Fibroblast of lung (primary cell): ENCODE results near the gene USP6. TPM values are rescaled to one million over a fixed set of nuclear protein-coding genes. Genes with fewer than 3 reads are reported as not detected.

Source experiments
- DNase-seq, 2 donors: peaks; one replicate each; pipeline versions ENCODE4 v3.0.0 to v3.0.0-alpha.2; 2010; ENCODE audit warnings: low read depth in 2 of 2
- H2AFZ ChIP-seq: 2 replicates; pipeline ENCODE4 v1.5.1; 2012; ENCODE audit warnings: low read length, control low read depth, inconsistent platforms
- H3K27ac ChIP-seq: 2 replicates; pipeline ENCODE4 v1.5.1; 2011; ENCODE audit warnings: low read length, control low read depth; ENCODE audit not compliant: insufficient read depth
- H3K27me3 ChIP-seq: 2 replicates; pipeline ENCODE4 v1.5.1; 2011; ENCODE audit warnings: mild to moderate bottlenecking, low read length; ENCODE audit not compliant: control insufficient read depth, insufficient read depth
- H3K36me3 ChIP-seq: 2 replicates; pipeline ENCODE4 v1.5.1; 2011; ENCODE audit warnings: low read length; ENCODE audit not compliant: control insufficient read depth, insufficient read depth
- H3K4me1 ChIP-seq: 2 replicates; pipeline ENCODE4 v1.5.1; 2011; ENCODE audit warnings: low read length; ENCODE audit not compliant: control insufficient read depth, insufficient read depth; ENCODE audit errors: extremely low read depth
- H3K4me2 ChIP-seq: 2 replicates; pipeline ENCODE4 v1.5.1; 2011; ENCODE audit warnings: low read length, control low read depth; ENCODE audit not compliant: insufficient read depth; ENCODE audit errors: extremely low read depth
- H3K4me3 ChIP-seq, 4 experiments: fragments of 200-600 bp in 1 of 4; sonication (generic) in 1 of 4; replicated peaks in 1 of 4; 2 replicates each; pipeline ENCODE4 v1.5.1; 2011 to 2016; ENCODE audit warnings: low read length in 4 of 4, low read depth in 3 of 4, mild to moderate bottlenecking in 3 of 4, control low read depth in 2 of 4, inconsistent platforms in 1 of 4, mixed read lengths in 1 of 4; ENCODE audit not compliant: insufficient read depth in 1 of 4; ENCODE audit errors: control extremely low read depth in 1 of 4
- H3K79me2 ChIP-seq: 2 replicates; pipeline ENCODE4 v1.5.1; 2012; ENCODE audit warnings: mild to moderate bottlenecking, low read length, inconsistent platforms; ENCODE audit not compliant: control insufficient read depth, insufficient read depth
- H3K9ac ChIP-seq: 2 replicates; pipeline ENCODE4 v1.5.1; 2011; ENCODE audit warnings: mild to moderate bottlenecking, low read length, control low read depth; ENCODE audit not compliant: insufficient read depth
- H3K9me3 ChIP-seq: 2 replicates; pipeline ENCODE4 v1.5.1; 2012; ENCODE audit warnings: low read depth, low read length; ENCODE audit not compliant: control insufficient read depth, insufficient read depth
- H4K20me1 ChIP-seq: 2 replicates; pipeline ENCODE4 v1.5.1; 2011; ENCODE audit warnings: low read length; ENCODE audit not compliant: control insufficient read depth, insufficient read depth; ENCODE audit errors: extremely low read depth
- CTCF ChIP-seq, 2 donors: IDR thresholded peaks in 1 of 2; conservative IDR thresholded peaks in 1 of 2; 1 replicate in 1 of 2; 2 replicates in 1 of 2; pipeline ENCODE4 v1.5.1; 2011 to 2012; ENCODE audit warnings: low read length in 2 of 2, control low read depth in 1 of 2, inconsistent platforms in 1 of 2, low read depth in 1 of 2, mild to moderate bottlenecking in 1 of 2
- EZH2 ChIP-seq: IDR thresholded peaks from 2 replicates; pipeline ENCODE4 v1.5.1; 2012; ENCODE audit warnings: low read length, control low read depth, mild to moderate bottlenecking; ENCODE audit errors: missing control alignments
- polyA plus RNA-seq, 2 donors: library from polyadenylated mRNA; depleted of rRNA in 1 of 2; stranded (reverse) in 1 of 2; unstranded in 1 of 2; fragments of >200 nt; gene quantifications; 2 replicates each; pipeline ENCODE4 v1.2.1, GENCODE V29; 2011 to 2012; ENCODE audit warnings: missing spikeins in 1 of 2
- total RNA-seq: library from RNA; depleted of rRNA; stranded (reverse); fragments of >200 nt; gene quantifications from 2 replicates; pipeline ENCODE4 v1.2.1, GENCODE V29; 2014

Gene USP6
- total and polyA plus RNA-seq, 2 donors (not counting 1 experiment from before 2014, with no cell fraction given) = 0.01 TPM; not detected in 1

- no peaks in the 10 kb centered on the region for H3K79me2 ChIP-seq
- H2AFZ ChIP-seq = no peak overlapping the region
- TF ChIP-seq EZH2 (peak; percentile 47), CTCF (conservative IDR thresholded peaks at IDR 0.05 in 1 of 2, IDR thresholded peaks at IDR 0.05 in 1 of 2; ENCODE audit: low read depth in 1 of 2, low read length in 2 of 2) (no peak)
- peaks cover 4% of the 10 kb centered on the region for H3K9me3 ChIP-seq
- H3K4me2 ChIP-seq = no peak overlapping the region
- no peak overlapping the region for H3K9ac ChIP-seq
- H4K20me1 ChIP-seq = no peaks in the 10 kb centered on the region
- H3K27me3 ChIP-seq = no peaks in the 10 kb centered on the region
- H3K27ac ChIP-seq = no peak overlapping the region
- H3K36me3 ChIP-seq = no peaks in the 10 kb centered on the region
- H3K4me3 ChIP-seq = no peak overlapping the region
- no peaks in the 10 kb centered on the region for H3K4me1 ChIP-seq
- DNase-seq = no peak
Measured at GRCh38 chr17:5097101-5097834, 18.6 kb upstream of the USP6 start.

DNA sequence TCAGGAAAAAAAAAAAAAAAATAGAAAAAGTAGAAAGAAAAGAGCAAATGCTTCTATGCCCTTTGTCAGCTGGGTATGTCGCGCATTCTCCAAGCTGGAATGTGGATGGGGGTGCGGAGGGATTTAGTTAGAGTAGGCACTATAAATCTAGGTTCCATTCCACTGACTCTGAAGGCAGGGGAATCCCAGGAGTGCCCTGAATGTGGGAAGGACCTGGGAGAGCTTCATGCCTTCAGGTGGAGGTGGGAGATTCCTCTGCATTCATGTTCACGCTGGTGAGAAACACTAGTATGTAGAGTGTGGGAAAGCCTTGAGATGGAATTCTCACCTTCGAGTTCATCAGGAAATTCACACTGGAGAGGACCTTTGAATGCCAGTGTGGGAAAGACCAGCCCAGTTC is 16.6 kb upstream of the USP6 start:
- Histone ChIP-seq H3K27ac (no peak overlapping the region), H2AFZ (no peak overlapping the region), H3K4me3 (no peak overlapping the region), H3K36me3 (no peaks in the 10 kb centered on the region), H3K27me3 (no peaks in the 10 kb centered on the region), H3K79me2 (no peaks in the 10 kb centered on the region), H3K9ac (no peak overlapping the region), H3K4me1 (no peaks in the 10 kb centered on the region), H3K4me2 (no peak overlapping the region), H4K20me1 (no peaks in the 10 kb centered on the region), H3K9me3 (peaks cover 2% of the 10 kb centered on the region)
- TF ChIP-seq CTCF (conservative IDR thresholded peaks at IDR 0.05 in 1 of 2, IDR thresholded peaks at IDR 0.05 in 1 of 2; ENCODE audit: low read depth in 1 of 2, low read length in 2 of 2) (no peak), EZH2 (no peak)
- no peak for DNase-seq

- H3K27me3 ChIP-seq = no peaks in the 10 kb centered on the region
- DNase-seq = no peak
- no peak overlapping the region for H3K9ac ChIP-seq
- H3K9me3 ChIP-seq = peaks cover 2% of the 10 kb centered on the region
- no peak overlapping the region for H3K4me3 ChIP-seq
- TF ChIP-seq EZH2 = no peak
- TF ChIP-seq CTCF (conservative IDR thresholded peaks at IDR 0.05 in 1 of 2, IDR thresholded peaks at IDR 0.05 in 1 of 2; ENCODE audit: low read depth in 1 of 2, low read length in 2 of 2) = no peak
- peaks cover under 1% of the 10 kb centered on the region for H3K36me3 ChIP-seq
- no peaks in the 10 kb centered on the region for H4K20me1 ChIP-seq
- H3K4me1 ChIP-seq = no peaks in the 10 kb centered on the region
- no peak overlapping the region for H3K4me2 ChIP-seq
- H3K79me2 ChIP-seq = no peaks in the 10 kb centered on the region
- no peak overlapping the region for H2AFZ ChIP-seq
- no peak overlapping the region for H3K27ac ChIP-seq
Measured at GRCh38 chr17:5100832-5101231, 15.0 kb upstream of the USP6 start.
